Measurements from ENCODE around the gene LONP2.

LONP2 gene

GRCh38 chr16:48244080-48244862 is at the start of gene LONP2:
TSS of gene LONP2 (plus strand) at chr16:48244300. CDS start at chr16:48244389, 89 bp downstream.
- DNase-seq: peak; percentile 94

- DNase-seq: no peak
Observed at GRCh38 chr16:48194828-48195556, 49.1 kb upstream of the LONP2 start.

- DNase-seq: no peak
Observed at GRCh38 chr16:48197294-48197693, 46.8 kb upstream of the LONP2 start.

GRCh38 chr16:48201515-48202201 is 42.4 kb upstream of the LONP2 start:
- no peak for DNase-seq

- DNase-seq: no peak
Observed at GRCh38 chr16:48203974-48204824, 39.9 kb upstream of the LONP2 start.

GRCh38 chr16:48204825-48205151 is 39.3 kb upstream of the LONP2 start:
- DNase-seq: no peak

- DNase-seq: no peak
Observed at GRCh38 chr16:48206594-48207242, 37.4 kb upstream of the LONP2 start.

- DNase-seq: no peak
Observed at GRCh38 chr16:48210747-48211146, 33.4 kb upstream of the LONP2 start.

- no peak for DNase-seq
Observed at GRCh38 chr16:48212033-48212432, 32.1 kb upstream of the LONP2 start.

- no peak for DNase-seq
Observed at GRCh38 chr16:48215738-48216137, 28.4 kb upstream of the LONP2 start.

- DNase-seq: no peak
Observed at GRCh38 chr16:48217708-48218107, 26.4 kb upstream of the LONP2 start.

GRCh38 chr16:48218473-48218872 is 25.6 kb upstream of the LONP2 start:
- DNase-seq: no peak

- no peak for DNase-seq
Observed at GRCh38 chr16:48220891-48221290, 23.2 kb upstream of the LONP2 start.

- no peak for DNase-seq
Observed at GRCh38 chr16:48223490-48223889, 20.6 kb upstream of the LONP2 start.

- no peak for DNase-seq
Observed at GRCh38 chr16:48225456-48225855, 18.6 kb upstream of the LONP2 start.

- DNase-seq: peak; percentile 12
Observed at GRCh38 chr16:48231727-48232492, 12.2 kb upstream of the LONP2 start.

- no peak for DNase-seq
Observed at GRCh38 chr16:48232493-48233040, 11.5 kb upstream of the LONP2 start.

GRCh38 chr16:48234630-48235029 is 9.5 kb upstream of the LONP2 start:
- DNase-seq: no peak

- no peak for DNase-seq
Observed at GRCh38 chr16:48235058-48235555, 9.0 kb upstream of the LONP2 start.

GRCh38 chr16:48235556-48236136 is 8.5 kb upstream of the LONP2 start:
- DNase-seq: no peak

GRCh38 chr16:48236286-48236685 is 7.8 kb upstream of the LONP2 start:
- no peak for DNase-seq

Measured in CD4-positive, alpha-beta T cell treated with Interleukin-17A for 1 hour (primary cell).